ENCODE data around the gene KDM6A.
"Not testable (repeated sequence)": the region's sequence is repeated elsewhere in the genome, so short reads cannot be mapped to it uniquely, and the experiment has no call there.

Gene KDM6A

DNA sequence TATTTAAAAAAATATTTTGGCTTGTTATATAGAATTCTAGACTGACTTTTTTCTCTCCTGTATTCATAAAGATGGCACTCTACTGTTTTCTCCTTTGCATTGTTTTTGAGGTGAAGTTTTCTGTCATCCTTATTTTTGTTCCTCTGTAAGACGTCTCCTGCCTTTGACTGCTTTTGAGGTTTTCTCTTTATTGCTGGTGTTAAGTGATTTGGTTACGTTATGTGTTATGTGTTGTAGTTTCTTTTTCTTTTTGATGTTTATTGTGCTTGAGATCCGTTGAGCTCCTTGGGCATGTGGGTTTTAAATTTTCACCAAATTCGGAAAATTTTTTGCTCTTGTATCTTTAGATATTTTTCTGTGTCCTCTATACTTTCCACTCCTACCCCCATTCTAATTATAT is 50.0 kb downstream of the KDM6A start:
- DNase-seq (ENCODE audit: low spot score) = no peak

DNA sequence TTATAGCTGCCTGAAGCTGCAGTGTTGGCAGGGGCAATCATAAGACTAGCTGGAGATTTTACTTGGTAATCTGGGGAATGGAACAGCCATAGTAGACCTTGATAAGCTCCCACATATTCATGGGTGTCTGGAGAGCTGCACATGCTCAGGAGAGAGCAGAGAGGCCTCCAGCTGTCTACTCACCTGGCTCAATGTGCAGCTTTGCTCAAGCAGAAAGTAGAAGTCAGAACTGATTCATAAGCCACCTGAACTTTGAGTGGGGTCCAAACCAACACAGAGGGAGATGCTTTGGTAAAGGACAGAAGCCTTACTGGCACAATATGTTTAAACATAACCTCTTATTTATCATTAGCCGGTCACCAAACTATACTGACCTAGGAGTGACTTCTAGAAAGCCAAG is 54.4 kb downstream of the KDM6A start:
- DNase-seq (ENCODE audit: low spot score) = no peak

DNA sequence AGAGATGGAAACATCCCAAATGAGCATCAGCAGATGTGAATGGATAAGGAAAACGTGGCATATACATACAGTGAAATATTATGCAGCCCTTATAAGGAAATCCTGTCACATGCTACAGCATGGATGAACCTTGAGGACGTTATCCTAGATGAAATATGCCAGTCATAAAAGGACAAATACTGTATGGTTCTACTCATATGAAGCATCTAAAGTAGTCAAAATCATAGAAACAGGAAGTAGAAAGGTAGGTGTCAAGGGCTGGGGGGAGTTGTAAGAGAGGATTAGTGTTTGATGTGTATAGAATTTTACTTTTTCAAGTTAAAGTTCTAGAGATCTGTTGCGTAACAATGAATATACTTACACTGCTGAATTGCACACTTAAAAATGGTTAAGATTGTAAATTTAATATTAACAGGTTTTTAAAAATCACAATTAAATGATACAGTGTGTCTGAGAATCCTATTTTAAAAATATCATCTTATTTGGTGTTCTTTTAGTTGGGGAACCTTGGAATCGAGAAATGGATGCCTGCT is 58.5 kb downstream of the KDM6A start:
- no peak for DNase-seq (ENCODE audit: low spot score)

DNA sequence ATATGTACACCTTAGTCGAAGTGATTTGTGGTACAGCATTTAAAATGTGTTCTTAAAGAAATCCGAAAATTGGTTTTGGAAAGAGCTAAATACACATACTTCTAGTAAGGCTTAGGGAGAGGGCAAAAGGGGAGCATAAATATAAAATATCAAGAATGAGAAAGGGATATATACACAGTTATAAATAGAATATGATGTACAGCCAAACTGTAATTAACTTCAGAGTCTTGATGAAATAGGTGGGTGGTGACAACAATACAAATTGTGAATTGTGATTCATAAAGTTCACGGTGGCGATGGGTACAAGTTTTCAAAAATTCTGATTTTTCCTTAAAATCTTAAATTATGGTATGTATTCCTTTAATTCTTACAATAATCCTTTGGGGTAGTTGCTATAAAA is 62.2 kb downstream of the KDM6A start:
- DNase-seq (ENCODE audit: low spot score) = no peak

DNA sequence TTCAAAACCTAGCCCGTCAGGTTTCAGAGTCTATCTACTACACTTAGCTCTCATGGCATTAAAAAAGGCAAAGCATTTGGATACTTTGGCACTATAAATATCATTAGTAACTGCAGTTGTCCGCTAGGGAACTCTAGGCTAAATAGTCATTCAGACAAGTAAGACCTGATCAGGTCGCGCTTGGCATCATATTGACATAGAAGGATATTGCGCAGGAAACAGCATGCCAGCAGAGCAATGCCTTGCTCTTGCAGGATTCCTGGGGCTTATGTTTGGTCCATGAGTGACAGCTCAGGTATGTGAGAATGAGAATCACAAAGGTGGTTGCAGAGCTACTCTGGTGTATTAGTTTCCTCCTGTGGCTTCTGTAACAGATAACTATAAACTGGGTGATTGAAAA is 62.7 kb downstream of the KDM6A start:
- DNase-seq (ENCODE audit: low spot score) = no peak

- no peak for DNase-seq (ENCODE audit: low spot score)
Measured at GRCh38 chrX:44937606-44938005, 64.6 kb downstream of the KDM6A start.

- no peak for DNase-seq (ENCODE audit: low spot score)
Measured at GRCh38 chrX:44938111-44938510, 65.1 kb downstream of the KDM6A start.

GRCh38 chrX:44940541-44940940 is 67.6 kb downstream of the KDM6A start:
- not testable (repeated sequence) for DNase-seq (ENCODE audit: low spot score)

DNA sequence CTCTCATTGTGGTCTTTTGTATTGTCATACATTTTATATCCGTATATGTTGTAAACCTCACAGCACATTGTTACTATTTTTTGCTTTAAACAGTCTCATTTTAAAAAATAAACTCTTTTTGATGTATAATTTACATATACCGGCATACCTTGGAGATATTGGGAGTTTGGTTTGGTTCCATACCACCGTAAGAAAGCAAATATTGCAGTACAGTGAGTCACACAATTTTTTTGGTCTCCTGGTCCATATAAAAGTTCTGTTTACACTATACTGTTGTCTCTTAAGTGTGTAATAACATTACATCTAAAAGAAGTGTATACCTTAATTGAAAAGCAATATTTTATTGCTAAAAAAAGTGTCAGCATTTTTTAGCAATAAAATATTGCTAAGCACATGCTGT is 70.0 kb downstream of the KDM6A start:
- DNase-seq (ENCODE audit: low spot score) = no peak

DNA sequence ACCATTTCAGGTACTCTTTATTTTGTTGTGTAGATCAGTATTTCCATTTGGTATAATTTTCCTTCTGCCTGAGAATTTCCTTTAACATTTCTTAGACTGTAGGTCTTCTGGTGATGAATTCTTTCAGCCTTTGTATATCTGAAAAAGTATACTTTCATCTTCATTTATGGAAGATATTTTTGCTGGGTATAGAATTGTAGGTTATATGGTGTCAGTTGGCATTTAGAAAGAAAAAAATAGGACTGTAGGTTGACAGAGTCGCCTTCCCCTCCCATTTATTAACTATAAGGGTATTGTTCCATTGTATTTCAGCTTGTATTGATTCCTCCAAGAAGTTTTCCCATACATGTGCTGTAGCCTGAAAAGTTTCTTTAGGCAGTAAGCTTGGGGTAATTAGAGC is 71.9 kb downstream of the KDM6A start:
- no peak for DNase-seq (ENCODE audit: low spot score)

DNA sequence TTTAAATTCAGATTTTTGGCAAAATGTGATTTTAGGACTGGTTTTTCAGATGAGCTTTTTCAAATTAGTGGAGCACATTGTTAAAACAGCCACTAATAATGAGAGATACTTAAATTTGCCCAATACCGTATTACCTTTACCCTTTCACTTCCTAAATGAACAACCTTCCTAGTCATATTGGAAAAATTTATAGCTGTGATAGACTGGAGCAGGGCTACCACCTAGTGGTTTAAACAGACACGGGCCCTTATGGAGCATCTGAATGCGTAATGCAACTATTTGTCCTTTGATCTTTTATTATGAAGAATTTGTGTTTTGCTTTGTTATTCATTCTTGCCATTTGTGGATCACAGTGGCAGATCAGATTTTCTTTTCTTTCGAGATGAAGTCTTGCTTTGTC is 72.7 kb downstream of the KDM6A start:
- peak; percentile 16 for DNase-seq (ENCODE audit: low spot score)

- peak; percentile 20 for DNase-seq (ENCODE audit: low spot score)
Measured at GRCh38 chrX:44946771-44947170, 73.8 kb downstream of the KDM6A start.

- no peak for DNase-seq (ENCODE audit: low spot score)
Measured at GRCh38 chrX:44947995-44948394, 75.0 kb downstream of the KDM6A start.

- DNase-seq (ENCODE audit: low spot score) = no peak
Measured at GRCh38 chrX:44948406-44948805, 75.4 kb downstream of the KDM6A start.

DNA sequence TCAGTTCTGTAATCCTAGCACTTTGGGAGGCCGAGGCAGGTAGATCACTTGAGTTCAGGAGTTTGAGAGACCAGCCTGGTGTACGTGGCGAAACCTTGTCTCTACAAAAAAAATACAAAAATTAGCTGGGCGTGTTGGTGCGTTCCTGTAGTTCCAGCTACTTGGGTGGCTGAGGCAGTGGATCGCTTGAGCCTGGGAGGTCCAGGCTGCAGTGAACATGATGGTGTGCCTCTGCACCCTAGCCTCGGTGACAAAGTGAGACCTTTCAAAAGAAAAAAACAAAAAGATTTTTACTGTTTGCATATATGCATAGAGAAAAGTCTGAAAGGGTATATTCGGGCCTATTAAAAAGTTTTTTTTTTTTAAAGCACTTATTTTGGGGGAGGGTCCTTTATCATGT is 76.1 kb downstream of the KDM6A start:
- DNase-seq (ENCODE audit: low spot score) = no peak

DNA sequence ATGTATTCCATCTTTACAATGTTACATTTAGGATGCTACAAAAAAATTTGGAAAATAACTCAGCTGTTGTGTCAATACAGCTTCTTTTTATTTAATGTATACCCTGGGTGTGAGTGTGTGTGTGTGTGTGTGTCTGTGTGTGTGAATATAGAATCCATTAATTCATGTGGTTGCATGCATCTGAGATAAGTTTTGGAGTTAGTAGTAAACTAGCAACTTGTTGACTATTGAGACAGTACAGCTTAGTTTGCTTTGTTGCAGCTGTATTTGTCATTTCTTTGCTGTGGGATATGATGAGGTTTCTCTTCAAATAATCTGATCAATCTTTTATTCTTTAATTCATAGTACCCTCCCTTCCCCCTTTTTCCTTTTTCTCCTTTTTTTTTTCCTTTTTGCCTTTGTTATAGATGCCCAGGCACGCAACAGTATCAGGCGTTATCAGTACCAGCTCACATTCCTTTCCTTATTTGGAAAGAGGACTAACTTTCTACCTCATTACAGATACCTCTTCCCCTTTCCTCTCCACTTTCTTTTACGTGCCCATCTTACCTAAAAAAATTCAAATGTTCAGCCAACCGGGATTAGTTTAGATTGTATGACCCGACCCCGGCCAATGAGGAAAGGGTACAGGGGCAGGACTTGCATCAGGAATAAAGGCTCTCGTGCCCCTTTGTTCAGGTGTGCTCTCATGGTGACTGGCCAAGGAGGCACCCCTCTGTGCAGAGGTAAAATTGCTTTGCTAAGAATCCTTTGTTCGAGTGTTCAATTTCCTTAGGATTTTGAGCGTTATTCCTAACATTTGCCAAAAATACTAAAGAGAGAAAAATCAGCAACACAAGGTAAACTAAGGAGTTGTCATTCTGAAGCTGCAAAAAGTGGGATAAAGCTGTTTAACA is 77.7 kb downstream of the KDM6A start:
- DNase-seq (ENCODE audit: low spot score) = not testable (repeated sequence)

- DNase-seq (ENCODE audit: low spot score) = no peak
Measured at GRCh38 chrX:44951572-44952067, 78.6 kb downstream of the KDM6A start.

DNA sequence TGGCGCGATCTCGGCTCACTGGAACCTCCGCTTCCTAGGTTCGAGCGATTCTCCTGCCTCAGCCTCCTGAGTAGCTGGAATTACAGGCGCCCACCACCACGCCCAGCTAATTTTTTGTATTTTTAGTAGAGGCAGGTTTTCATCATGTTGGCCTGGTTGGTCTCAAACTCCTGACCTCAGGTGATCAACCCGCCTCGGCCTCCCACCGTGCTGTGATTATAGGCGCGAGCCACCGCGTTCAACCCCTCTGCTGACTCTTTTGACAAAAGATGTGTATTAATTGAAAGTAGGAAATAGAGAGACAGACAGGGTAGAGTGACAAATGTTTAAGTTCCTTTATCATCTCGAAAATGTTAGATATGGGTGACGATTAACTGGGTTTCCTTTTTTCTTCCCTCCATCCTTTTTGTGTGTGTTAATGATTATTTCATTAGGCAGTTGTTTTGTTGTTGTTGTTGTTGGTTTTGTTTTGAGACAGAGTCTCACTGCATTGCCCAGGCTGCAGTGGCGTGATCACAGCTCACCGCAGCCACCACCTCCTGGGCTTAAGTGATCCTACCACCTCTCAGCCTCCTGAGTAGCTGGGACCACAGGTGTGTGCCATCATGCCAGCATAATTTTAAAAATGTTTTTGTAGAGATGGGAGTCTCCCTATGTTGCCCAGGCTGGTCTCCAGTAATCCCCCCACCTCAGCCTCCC is 79.5 kb downstream of the KDM6A start:
- DNase-seq (ENCODE audit: low spot score) = no peak

- DNase-seq (ENCODE audit: low spot score) = no peak
Measured at GRCh38 chrX:44953734-44954502, 80.9 kb downstream of the KDM6A start.

DNA sequence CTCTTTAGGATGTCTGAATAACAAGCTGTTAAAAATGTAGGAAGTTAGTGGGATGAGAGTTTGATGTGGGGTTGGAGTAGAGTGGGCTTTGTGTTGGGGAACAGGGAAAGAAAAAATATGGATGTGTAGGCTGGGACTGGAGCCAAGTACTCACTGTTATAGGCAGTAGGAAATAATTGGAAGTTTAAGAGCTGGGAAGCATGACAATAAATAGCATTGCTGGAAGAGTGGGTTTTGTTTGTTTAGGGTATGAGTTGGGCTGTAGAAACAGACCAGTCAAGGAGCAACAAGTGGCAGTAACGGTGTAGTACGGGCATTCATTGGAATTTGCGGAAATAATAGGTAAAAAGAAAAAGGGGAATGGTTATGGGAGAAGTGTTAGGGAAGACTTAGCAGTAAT is 81.6 kb downstream of the KDM6A start:
- no peak for DNase-seq (ENCODE audit: low spot score)

- no peak for DNase-seq (ENCODE audit: low spot score)
Measured at GRCh38 chrX:44957848-44958247, 84.9 kb downstream of the KDM6A start.

DNA sequence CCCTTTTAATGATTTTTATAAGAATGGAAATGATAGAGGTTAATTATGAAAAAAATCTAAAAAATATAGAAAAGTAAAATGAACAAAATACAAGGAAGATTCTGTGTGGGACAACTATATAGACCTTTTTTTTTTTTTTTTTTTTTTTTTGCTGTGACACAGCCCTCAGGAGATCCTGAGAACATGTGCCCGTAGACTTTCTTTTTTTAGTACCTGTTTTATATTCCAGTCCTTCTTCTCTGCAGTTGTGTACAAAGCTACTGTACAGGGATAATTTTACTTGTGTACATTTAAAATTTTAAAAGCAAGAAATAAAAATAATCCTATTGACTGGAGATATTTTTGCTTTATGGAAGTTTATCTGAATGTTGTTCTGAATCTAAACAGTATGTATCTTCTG is 85.5 kb downstream of the KDM6A start:
- no peak for DNase-seq (ENCODE audit: low spot score)
